ENCODE results near the gene HEATR1. TPM values are rescaled to one million over a fixed set of nuclear protein-coding genes. Genes with fewer than 3 reads are reported as not detected.
"Not testable (repeated sequence)": the region's sequence is repeated elsewhere in the genome, so short reads cannot be mapped to it uniquely, and the experiment has no call there.

The HEATR1 gene, protein sequence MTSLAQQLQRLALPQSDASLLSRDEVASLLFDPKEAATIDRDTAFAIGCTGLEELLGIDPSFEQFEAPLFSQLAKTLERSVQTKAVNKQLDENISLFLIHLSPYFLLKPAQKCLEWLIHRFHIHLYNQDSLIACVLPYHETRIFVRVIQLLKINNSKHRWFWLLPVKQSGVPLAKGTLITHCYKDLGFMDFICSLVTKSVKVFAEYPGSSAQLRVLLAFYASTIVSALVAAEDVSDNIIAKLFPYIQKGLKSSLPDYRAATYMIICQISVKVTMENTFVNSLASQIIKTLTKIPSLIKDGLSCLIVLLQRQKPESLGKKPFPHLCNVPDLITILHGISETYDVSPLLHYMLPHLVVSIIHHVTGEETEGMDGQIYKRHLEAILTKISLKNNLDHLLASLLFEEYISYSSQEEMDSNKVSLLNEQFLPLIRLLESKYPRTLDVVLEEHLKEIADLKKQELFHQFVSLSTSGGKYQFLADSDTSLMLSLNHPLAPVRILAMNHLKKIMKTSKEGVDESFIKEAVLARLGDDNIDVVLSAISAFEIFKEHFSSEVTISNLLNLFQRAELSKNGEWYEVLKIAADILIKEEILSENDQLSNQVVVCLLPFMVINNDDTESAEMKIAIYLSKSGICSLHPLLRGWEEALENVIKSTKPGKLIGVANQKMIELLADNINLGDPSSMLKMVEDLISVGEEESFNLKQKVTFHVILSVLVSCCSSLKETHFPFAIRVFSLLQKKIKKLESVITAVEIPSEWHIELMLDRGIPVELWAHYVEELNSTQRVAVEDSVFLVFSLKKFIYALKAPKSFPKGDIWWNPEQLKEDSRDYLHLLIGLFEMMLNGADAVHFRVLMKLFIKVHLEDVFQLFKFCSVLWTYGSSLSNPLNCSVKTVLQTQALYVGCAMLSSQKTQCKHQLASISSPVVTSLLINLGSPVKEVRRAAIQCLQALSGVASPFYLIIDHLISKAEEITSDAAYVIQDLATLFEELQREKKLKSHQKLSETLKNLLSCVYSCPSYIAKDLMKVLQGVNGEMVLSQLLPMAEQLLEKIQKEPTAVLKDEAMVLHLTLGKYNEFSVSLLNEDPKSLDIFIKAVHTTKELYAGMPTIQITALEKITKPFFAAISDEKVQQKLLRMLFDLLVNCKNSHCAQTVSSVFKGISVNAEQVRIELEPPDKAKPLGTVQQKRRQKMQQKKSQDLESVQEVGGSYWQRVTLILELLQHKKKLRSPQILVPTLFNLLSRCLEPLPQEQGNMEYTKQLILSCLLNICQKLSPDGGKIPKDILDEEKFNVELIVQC (N-terminal part only)
- polyA plus RNA-seq (ENCODE audit: insufficient read length in 4 of 4): 10 to 100 TPM; 22.8 to 30.5 (median 29.6) TPM

DNA sequence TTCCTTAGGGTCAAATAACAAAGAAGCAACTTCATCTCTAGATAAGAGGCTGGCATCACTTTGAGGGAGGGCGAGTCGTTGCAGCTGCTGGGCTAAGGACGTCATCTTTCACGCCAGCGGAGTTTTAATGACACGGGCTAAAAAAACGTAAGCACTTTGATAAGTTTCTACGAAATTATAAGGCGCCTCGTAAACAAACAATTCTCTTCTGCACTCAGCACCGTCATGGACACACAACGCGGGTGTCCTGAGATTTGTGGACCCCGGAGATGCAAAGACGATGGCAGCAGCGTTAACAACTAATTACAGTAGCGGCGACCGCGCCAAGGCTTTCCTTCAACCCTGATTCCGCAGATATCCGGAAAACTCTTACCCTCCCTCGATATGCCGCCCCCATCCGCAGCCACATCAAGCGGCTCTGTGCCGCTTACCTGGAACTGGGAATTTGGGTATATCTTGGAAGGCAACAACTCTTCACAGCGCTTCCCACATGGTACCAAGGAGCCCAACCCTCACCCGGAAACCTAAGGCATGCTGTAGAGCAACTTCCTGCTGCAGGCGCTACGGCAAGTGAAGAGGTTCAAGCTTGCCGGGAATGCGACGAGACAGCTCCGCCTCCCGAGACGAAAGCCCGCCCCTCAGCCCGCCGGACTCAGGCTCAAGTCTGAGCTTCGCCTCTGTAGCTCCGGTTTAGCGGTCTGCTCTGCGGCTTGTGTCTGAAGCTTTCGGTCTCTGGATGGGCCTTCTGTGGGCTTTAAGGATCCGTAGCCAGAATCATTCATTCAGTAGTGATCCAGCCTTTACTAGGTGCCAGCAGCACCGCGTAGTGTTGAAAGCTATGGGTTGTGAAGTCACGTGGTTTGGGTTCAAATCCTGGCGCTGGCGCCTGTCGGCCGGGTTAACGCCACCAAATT lies at the start of gene HEATR1:
Gene HEATR1 (minus strand): TSS at position 526 of the 914 bp plus-strand sequence. CDS start 421 bp downstream, at position 105.
- peak; percentile 83 to 93 (median 90) for DNase-seq (ENCODE audit: low read depth in 4 of 4, low spot score in 3 of 4)

DNA sequence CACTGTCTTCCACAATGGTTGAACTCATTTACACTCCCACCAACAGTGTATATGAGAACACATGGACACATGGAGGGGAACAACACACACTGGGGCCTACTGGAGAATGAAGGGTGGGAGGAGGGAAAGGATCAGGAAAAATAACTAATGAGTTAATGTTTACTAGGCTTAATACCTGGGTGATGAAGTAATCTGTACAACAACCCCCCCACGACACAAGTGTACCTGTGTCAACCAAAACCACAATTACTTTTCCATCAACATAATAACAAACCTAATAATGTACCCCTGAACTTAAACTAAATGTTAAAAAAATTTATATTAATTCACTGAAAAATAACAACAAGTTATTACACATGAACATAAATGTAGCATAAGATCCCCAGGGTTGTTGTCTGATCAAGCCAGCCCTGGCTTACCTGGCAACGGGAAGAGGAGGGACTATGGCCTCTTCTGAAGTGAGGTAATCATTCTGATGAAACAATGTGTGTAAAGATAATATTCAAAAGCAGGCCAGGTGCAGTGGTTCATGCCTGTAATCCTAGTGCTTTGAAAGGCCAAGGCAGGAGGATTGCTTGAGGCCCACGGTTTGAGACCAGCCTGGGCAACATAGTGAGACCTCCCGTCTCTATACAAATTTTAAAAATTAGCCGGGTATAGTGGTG lies 40.8 kb upstream of the HEATR1 start:
- no peak for DNase-seq (ENCODE audit: low read depth in 4 of 4, low spot score in 3 of 4)

DNA sequence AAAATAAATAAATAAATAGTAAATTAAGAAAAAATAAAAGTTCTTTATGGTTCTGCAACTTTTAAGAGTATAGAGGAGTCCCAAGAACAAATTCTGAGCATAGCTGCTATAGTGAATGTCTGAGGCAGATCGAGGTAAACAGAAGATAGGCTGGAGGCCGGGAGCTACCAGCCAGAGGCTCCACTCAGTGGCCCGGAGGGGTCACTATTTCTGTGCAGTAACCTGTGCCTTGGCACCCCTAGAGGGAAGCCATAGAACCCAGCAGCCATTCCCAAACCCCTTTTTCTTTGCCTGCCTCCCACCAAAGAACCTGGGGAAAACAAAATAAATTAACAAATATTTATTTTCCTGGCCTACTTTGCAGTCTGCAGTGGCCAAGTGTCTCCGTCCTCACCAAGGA lies 38.4 kb upstream of the HEATR1 start:
- DNase-seq (ENCODE audit: low read depth in 4 of 4, low spot score in 3 of 4): no peak

DNA sequence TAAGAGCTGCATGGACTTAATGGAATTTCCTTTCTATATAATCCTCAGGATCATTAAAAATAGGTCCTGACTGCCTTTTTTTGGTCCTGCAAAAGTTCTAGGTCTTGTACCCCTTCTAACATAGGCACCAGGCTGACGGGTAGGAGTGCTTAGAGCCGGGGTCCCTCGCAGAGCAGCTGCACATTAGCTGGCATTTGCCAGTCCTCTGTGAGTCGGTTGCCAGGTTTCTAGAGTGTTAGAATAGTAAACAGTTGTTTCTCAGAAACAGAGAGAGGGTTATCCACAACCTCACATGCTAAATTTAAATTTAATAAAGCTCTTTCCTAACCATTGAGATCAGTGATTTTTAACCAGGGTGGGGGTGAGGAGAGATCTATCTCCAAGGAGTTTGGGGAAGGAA lies 35.4 kb upstream of the HEATR1 start:
- DNase-seq (ENCODE audit: low read depth in 4 of 4, low spot score in 3 of 4): no peak

DNA sequence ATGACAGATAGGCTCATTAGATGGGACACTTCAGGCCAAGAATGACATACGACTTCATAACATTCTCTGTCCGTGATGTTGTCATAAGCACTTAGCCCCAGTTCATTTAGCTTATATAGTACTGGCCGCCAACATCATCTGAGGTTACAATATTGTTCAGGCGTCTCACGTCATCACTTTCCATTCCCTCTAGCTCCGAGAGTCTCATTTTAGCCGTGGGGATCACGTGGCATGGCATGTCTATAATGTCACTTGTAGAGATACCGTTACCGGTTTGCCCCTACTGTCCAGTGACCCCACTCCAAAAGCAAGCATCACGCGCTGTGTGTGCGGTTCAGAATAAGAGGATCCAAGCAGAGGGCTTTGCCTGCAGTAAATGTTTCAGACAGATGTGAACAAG lies 34.6 kb upstream of the HEATR1 start:
- DNase-seq (ENCODE audit: low read depth in 4 of 4, low spot score in 3 of 4): no peak

DNA sequence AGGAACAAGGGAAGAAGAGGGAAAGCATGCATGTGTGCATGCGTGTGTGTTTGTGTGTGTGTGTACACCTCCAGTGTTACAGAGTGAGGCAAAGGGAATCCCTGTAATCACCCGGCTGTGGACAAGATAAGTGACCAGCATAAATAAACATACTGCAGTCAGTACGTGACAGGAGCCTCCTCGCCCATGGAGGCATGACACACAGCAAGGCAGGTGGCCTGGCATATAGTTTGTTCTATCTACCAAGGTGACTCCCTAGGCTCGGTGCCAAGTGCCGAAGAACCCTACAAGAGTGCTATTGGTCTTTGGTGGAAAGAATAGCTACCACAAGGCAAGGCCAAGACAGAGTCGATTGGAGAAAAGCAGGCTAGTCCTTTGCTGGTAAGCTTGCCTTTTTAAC lies 31.7 kb upstream of the HEATR1 start:
- no peak for DNase-seq (ENCODE audit: low read depth in 4 of 4, low spot score in 3 of 4)

DNA sequence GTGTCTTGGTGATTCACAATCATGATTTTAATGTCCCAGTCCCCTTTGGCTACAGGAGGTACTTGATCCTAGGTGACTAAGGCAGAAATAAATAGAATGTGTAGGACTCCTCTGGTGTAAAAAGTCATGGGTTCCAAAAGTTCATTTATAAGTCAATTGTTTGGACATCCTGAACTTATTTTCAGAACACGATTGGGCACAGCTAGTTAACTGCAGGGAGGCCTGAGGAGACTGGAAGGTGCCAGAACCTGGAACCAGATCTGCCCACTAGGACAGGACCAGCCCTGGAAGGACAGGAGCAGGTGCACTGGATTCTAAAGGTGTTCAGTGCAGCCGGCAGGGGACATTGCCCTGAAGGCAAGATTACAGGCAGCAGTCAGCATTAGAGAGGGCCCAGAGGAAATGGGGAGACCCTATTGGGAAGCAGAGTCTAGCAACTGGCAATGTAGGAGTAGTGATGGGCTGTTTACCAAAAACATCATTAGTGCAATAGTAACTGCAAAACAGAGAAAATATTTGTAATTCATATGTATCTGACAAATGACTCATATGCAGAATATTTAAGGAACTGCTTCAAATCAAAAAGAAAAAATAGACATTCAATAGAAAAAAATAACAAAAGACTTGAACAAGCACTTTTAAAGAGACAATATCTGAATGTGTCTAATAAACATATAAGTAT lies 23.6 kb upstream of the HEATR1 start:
- DNase-seq (ENCODE audit: low read depth in 4 of 4, low spot score in 3 of 4): no peak

DNA sequence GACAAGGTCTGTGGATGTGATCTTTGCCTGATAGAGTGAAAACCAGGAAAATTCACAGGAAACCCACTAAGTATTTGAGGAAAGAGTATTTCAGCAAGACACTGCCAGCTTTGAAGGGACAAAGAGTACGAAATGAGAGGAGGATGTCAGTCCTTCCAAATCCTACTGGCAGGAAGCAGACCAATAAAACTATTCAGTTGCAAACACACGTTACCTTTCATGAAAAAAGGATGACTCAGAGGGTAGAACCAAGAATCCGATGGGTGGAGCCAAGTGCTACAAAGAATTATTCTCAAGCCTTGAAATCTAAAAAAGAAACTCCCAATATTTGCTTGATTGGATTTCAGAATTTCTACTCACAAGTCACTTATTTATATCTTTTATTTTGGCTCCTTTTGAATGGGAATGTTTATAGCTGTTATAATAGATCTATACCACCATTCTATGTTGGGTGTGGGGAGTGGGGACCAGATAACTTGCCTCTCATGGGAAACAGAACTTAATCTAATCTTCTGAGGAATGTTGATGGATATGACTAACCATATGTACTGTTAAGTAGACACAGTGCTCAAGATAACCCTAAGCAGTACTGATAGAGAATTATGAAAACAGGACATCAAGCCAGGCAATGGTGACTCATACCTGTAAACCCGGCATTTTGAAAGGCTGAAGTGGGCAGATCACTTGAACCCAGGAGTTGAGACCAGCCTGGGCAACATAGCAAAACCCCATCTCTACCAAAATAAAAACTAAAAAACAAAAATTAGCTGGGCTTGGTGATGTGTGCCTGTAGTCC lies 19.3 kb upstream of the HEATR1 start:
- no peak for DNase-seq (ENCODE audit: low read depth in 4 of 4, low spot score in 3 of 4)

DNA sequence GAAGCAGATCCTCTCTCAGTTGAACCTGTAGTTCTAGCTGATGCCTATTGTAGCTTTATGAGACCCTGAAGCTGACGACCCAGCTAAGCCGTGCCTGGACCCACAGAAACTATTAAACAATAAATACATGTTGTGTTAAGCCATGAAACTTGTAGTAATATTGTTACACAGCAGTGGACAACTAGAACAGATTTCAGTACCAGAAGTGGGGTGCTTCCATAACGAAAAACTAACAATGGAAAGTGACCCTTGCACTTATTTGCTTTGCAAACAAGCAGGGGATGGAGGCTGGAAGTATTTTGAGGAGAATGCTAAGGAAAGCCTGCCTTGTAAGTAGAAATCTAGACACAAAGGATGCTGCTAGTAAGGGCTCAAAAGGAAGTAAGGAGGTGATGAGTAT lies 18.1 kb upstream of the HEATR1 start:
- DNase-seq (ENCODE audit: low read depth in 4 of 4, low spot score in 3 of 4): no peak

DNA sequence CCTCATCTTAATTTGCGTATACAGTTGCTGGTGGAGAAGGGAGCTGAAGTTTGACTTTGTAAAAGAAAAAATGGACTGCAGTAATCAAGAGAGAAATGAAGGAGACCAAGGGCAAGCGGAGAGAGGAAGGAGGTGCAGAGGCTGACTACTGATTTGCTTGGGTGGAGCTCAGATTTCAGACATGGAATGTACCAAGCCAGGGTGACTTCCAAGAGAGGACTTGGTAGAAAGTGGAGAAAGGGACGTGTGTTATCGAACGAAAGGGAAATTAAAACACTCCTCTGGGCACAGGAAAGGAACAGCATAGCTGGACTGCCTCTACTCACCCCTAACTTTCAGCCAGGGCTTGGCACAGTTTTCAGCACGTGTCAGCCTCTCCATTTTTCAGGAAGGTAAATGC lies 15.1 kb upstream of the HEATR1 start:
- no peak for DNase-seq (ENCODE audit: low read depth in 4 of 4, low spot score in 3 of 4)

DNA sequence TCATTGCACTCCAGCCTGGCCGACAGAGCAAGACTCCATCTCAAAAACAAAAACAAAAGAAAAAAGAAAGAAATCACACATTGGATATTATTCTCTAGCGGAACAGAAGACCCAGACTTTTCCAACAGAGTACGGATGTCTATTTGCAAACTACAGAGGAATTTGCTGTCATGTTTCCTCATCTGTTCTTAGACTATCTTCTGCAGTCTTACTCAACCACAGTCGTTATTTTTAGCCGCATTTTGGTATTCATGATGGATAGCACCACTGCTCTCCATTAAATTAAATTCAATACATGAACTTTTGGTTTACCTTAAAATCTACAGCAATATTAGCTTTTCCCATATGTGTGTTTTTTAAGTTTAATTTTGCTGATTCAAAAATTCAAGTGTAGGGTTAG lies 14.2 kb upstream of the HEATR1 start:
- DNase-seq (ENCODE audit: low read depth in 4 of 4, low spot score in 3 of 4): no peak

DNA sequence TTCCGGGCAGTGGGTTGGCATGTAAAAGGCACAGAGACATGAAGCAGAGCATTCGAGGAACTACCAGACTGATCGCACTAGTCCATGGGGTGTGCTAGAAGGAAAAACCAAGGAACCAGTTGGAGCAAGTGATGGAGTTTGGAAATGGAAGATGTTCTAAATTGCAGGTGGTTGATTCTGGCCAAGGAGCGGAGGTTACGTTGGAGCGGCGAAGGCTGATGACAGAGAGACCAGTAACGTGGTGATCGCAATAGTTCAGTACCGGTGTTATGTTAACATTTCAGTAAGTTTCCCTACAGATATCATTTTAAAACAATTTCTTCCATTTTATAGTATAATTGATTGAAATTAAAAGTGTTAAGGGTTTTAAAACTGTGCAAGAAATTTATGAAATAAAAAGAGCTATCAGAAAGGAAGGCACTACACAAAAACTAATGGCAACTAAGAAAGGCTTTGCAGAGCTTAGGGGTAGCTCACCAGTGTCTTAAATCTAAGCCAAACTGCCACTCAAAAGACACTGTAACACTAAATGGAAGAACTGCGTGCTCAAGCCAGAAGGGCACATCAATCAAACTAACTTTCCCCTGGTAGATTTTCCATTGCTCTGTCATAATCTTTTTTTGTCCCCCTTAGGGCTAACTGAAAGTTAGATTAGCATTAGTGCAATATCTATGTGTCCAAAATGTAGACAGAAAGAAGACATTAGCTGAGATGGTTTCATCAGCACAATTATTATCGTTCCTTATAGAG lies 11.3 kb upstream of the HEATR1 start:
- no peak for DNase-seq (ENCODE audit: low read depth in 4 of 4, low spot score in 3 of 4)

DNA sequence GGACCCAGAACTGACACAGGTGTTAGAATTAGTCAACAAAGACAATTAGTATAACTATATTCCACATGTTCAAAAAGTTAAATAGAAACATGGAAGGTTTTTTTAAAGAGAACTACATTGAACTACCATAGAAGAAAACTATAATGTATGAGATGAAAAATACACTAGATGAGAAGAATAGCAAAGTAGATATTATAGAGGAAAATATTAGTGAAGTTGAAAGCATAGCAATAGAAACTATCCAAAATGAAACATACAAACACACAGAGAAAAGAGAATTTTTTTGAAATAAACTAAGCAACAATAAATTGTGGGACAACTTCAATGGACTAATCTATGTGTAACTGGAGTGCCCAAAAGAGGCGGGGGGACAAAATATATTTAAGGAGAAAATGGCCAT lies 8.0 kb upstream of the HEATR1 start:
- no peak for DNase-seq (ENCODE audit: low read depth in 4 of 4, low spot score in 3 of 4)

DNA sequence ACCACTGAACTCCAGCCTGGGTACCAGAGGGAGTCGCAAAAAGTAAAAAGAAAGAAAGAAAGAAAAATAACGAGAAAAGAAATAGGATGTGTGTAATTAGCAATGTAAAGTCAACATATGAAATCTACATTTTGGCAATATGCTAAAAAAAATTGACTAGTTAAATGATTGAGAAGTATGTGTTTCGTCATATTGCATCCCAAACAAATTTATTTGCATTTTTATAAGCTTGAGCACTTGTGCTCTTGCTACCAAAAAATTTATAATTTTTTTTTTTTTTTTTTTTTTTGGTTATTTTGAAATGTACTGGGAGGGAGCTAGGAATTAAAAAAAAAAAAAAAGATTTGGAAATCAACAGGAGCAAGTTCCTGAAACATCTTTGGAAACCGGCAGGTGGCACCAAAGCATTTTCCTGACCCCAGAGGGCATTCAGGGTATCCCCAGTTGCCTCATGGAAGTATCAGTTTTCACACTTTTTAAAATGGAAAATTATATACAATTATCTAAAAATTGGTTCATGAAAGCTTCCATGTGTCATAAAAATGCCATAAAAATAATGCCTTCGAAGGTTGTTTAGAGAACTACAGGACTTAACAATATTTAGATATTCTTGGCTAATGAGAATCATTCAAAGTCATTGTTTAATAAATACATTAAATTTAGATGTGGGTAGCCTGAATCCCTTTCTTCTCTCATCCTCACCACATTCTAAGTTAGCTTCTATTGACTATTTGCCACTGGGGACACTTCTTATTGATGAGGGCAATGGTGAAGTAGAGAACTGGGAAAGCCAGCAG lies 4.8 kb upstream of the HEATR1 start:
- peak in 3 of 4 donors; percentile 10 to 32 (median 25) for DNase-seq (ENCODE audit: low read depth in 4 of 4, low spot score in 3 of 4)

DNA sequence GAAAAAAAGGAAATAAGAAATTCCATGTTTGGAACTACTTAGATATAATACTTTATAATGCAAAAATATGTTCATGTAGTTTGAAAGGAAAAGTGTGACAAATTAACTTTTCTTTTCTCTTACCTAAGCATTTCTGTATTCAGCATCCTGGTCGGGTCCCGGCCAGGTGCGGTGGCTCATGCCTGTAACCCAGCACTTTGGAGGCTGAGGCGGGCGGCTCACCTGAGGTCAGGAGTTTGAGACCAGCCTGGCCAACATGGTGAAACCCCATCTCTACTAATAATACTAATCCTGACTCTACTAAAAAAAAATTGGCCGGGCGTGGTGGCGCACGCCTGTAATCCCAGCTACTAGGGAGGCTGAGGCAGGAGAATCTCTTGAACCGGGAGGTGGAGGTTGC lies 3.3 kb upstream of the HEATR1 start:
- not testable (repeated sequence) for DNase-seq (ENCODE audit: low read depth in 4 of 4, low spot score in 3 of 4)

All from left renal pelvis (tissue), 4 donors.